K562 (cell line): ENCODE results near the gene IGSF3.

Experiments used
- DACH1 ChIP-seq: fragments of 450-650 bp; IDR thresholded peaks from 2 replicates; pipeline ENCODE4 v1.6.1; 2018; ENCODE audit not compliant: partially characterized antibody
- EZH2 ChIP-seq: IDR thresholded peaks from 2 replicates; pipeline ENCODE4 v1.6.1; 2012; ENCODE audit warnings: low read depth, mild to moderate bottlenecking, inconsistent platforms, low read length, borderline replicate concordance
- FOSL1 ChIP-seq: fragments of 200-800 bp; sonication (Bioruptor generic); conservative IDR thresholded peaks from 2 replicates; pipeline ENCODE4 v1.6.1; 2016; ENCODE audit warnings: missing genetic modification characterization, missing compliant biosample characterization
- POLR2A ChIP-seq: fragments of 450-650 bp; conservative IDR thresholded peaks from 2 replicates; pipeline ENCODE4 v1.6.1; 2016
- TF ChIP-seq, protein P1 (sequence below): fragments of 250-450 bp; sonication (Bioruptor Pico); IDR thresholded peaks from 2 replicates; pipeline ENCODE4 v1.8.0; 2021; ENCODE audit warnings: mild to moderate bottlenecking, moderate library complexity

DNA sequence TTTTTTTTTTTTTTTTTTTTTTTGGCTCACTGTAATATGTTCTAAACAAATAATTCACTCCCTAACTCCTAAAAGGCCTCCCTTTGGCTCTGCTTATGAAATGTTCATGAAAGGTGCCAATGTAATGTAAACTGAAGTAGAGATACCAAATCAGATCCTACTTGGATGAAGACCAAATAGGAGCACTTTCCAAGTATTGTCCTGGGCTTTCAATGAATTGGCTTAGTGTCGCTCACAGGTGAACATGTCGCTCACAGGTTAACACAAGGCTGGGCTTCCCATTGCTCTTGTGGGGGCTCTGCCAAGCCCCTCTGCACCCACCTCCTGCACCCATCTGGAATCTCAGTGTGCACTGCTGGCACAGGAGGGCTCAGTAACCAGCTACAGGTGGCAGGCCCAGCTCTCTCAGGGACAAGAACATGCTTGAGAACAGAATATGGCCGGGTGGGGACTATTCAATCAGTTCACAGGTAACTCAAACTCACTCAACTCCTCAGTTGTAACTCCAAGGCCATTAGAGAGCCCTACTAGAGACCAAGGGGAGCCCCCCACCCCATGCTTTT is 86.1 kb downstream of the IGSF3 start:
- no peak for TF ChIP-seq EZH2
- TF ChIP-seq POLR2A, result no peak
- TF ChIP-seq FOSL1 (tag), result no peak
- TF ChIP-seq DACH1, result no peak
- TF ChIP-seq, protein P1, sequence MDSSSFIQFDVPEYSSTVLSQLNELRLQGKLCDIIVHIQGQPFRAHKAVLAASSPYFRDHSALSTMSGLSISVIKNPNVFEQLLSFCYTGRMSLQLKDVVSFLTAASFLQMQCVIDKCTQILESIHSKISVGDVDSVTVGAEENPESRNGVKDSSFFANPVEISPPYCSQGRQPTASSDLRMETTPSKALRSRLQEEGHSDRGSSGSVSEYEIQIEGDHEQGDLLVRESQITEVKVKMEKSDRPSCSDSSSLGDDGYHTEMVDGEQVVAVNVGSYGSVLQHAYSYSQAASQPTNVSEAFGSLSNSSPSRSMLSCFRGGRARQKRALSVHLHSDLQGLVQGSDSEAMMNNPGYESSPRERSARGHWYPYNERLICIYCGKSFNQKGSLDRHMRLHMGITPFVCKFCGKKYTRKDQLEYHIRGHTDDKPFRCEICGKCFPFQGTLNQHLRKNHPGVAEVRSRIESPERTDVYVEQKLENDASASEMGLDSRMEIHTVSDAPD (CRISPR knock-in tag), result no peak
